Tibial nerve (tissue), 4 donors: ENCODE measurements around the gene CEP170.
"Not testable (repeated sequence)": the region's sequence is repeated elsewhere in the genome, so short reads cannot be mapped to it uniquely, and the experiment has no call there.

Experiments used
- CTCF ChIP-seq, 5 experiments: fragments of 200-600 bp in 3 of 5; fragments of 450-650 bp in 2 of 5; sonication (generic) in 3 of 5; IDR thresholded peaks; one replicate each; pipeline ENCODE4 v1.5.1; 2016 to 2019; ENCODE audit warnings: antibody characterized with exemption in 5 of 5, mild to moderate bottlenecking in 3 of 5, moderate library complexity in 2 of 5
- EP300 ChIP-seq, 2 donors: sonication (generic); formaldehyde crosslinking; IDR thresholded peaks; one replicate each; pipeline ENCODE4 v1.6.1; 2017; ENCODE audit warnings: antibody characterized with exemption in 2 of 2, mild to moderate bottlenecking in 1 of 2
- POLR2A ChIP-seq, 2 donors: fragments of 450-650 bp; IDR thresholded peaks; one replicate each; pipeline ENCODE4 v1.6.1; 2017; ENCODE audit warnings: antibody characterized with exemption in 2 of 2, mild to moderate bottlenecking in 2 of 2, moderate library complexity in 2 of 2

GRCh38 chr1:243118601-243119322 lies 136.3 kb downstream of the CEP170 start:
- not testable (repeated sequence) for TF ChIP-seq POLR2A, EP300, CTCF (IDR thresholded peaks at IDR 0.05)
